KMS-11 (cell line): ENCODE measurements around the gene ABTB2.

Source experiments
- H2AFZ ChIP-seq: fragments of 200-600 bp; sonication (generic); 2 replicates; pipeline ENCODE4 v1.6.1; 2016; ENCODE audit warnings: antibody characterized with exemption, mixed run types, low read depth
- H3K27ac ChIP-seq: fragments of 200-600 bp; sonication (generic); 2 replicates; pipeline ENCODE4 v1.6.1; 2016; ENCODE audit warnings: mild to moderate bottlenecking, mixed run types
- H3K27me3 ChIP-seq: fragments of 200-600 bp; sonication (generic); 2 replicates; pipeline ENCODE4 v1.6.1; 2017; ENCODE audit warnings: mild to moderate bottlenecking, low read depth, mixed run types, moderate library complexity; ENCODE audit not compliant: insufficient read depth
- H3K36me3 ChIP-seq: fragments of 200-600 bp; sonication (generic); 2 replicates; pipeline ENCODE4 v1.6.1; 2017; ENCODE audit warnings: mild to moderate bottlenecking, mixed run types; ENCODE audit not compliant: insufficient read depth
- H3K4me1 ChIP-seq: fragments of 200-600 bp; sonication (generic); 2 replicates; pipeline ENCODE4 v1.6.1; 2016; ENCODE audit warnings: mild to moderate bottlenecking, low read depth, mixed run types; ENCODE audit not compliant: poor library complexity, severe bottlenecking
- H3K4me2 ChIP-seq: fragments of 200-600 bp; sonication (generic); 2 replicates; pipeline ENCODE4 v1.7.0; 2016; ENCODE audit warnings: mild to moderate bottlenecking, mixed run types
- H3K4me3 ChIP-seq: fragments of 200-600 bp; sonication (generic); IDR thresholded peaks from 2 replicates; pipeline ENCODE4 v1.6.1; 2017; ENCODE audit warnings: low read depth, low read length, mixed read lengths; ENCODE audit not compliant: insufficient read depth
- H3K79me2 ChIP-seq: fragments of 200-600 bp; sonication (generic); 2 replicates; pipeline ENCODE4 v1.6.1; 2016; ENCODE audit warnings: low read depth, mixed run types; ENCODE audit not compliant: insufficient read depth
- H3K9ac ChIP-seq: fragments of 200-600 bp; sonication (generic); 2 replicates; pipeline ENCODE4 v1.6.1; 2016; ENCODE audit warnings: mild to moderate bottlenecking, mixed run types
- H4K20me1 ChIP-seq: fragments of 200-600 bp; sonication (generic); 2 replicates; pipeline ENCODE4 v1.6.1; 2016; ENCODE audit warnings: mild to moderate bottlenecking, mixed run types; ENCODE audit not compliant: insufficient read depth
- TF ChIP-seq, protein P1 (sequence below): fragments of 200-600 bp; sonication (generic); conservative IDR thresholded peaks from 2 replicates; pipeline ENCODE4 v1.6.1; 2017; ENCODE audit warnings: low read depth, mild to moderate bottlenecking, antibody characterized with exemption, low read length, moderate library complexity, mixed read lengths

The ABTB2 gene

DNA sequence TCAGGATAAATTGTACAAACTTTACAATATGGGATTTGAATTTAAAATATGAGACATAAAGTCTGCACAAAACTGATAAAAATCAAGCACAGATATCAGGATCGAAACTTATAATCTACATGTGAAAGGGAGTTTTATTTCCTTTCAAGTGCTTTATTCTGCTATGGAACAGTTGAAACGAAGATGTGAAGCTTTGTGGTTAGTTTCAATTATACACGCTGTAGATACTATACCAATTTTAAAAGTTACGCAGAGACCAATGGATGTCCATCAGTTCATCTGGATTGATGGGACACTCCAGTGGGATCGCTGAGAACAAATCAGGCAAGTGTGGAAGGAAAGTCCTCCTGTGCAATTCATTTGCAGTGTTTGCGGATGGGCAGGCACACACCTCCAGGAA lies 46.5 kb upstream of the ABTB2 start:
- Histone ChIP-seq H3K27ac (no peak overlapping the region), H3K4me1 (peaks cover 9% of the 10 kb centered on the region), H3K79me2 (no peaks in the 10 kb centered on the region), H2AFZ (no peak overlapping the region), H3K4me2 (no peak overlapping the region; the same call in 1 of the 2 replicates), H4K20me1 (no peaks in the 10 kb centered on the region), H3K36me3 (no peaks in the 10 kb centered on the region), H3K9ac (no peak overlapping the region), H3K4me3 (no peak overlapping the region), H3K27me3 (no peaks in the 10 kb centered on the region; the same call in 1 of the 2 replicates)
- TF ChIP-seq, protein P1, sequence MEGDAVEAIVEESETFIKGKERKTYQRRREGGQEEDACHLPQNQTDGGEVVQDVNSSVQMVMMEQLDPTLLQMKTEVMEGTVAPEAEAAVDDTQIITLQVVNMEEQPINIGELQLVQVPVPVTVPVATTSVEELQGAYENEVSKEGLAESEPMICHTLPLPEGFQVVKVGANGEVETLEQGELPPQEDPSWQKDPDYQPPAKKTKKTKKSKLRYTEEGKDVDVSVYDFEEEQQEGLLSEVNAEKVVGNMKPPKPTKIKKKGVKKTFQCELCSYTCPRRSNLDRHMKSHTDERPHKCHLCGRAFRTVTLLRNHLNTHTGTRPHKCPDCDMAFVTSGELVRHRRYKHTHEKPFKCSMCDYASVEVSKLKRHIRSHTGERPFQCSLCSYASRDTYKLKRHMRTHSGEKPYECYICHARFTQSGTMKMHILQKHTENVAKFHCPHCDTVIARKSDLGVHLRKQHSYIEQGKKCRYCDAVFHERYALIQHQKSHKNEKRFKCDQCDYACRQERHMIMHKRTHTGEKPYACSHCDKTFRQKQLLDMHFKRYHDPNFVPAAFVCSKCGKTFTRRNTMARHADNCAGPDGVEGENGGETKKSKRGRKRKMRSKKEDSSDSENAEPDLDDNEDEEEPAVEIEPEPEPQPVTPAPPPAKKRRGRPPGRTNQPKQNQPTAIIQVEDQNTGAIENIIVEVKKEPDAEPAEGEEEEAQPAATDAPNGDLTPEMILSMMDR, result no peak

DNA sequence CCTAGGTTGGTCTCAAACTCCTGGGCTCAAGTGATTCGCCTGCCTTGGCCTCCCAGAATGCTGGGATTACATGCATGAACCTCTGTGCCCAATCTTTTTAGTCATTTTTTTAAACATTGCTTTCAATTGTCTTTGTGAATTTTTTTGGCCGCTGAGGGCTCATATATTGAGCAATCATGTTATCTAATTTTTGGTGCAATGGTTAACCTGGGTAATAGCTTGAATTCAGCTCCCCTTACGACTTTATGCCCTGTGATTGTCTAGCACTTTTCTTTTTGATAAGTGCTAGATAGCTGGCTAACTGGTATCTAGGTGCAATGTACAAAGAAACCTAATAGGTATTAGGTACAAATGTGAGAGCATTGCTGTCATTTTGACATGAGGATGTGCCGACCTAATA lies 45.6 kb upstream of the ABTB2 start:
- Histone ChIP-seq H3K4me2 (no peak overlapping the region), H3K27me3 (no peaks in the 10 kb centered on the region; the same call in 1 of the 2 replicates), H3K4me1 (peaks cover 9% of the 10 kb centered on the region), H3K4me3 (no peak overlapping the region), H3K27ac (no peak overlapping the region), H2AFZ (no peak overlapping the region), H3K36me3 (no peaks in the 10 kb centered on the region), H4K20me1 (no peaks in the 10 kb centered on the region), H3K9ac (no peak overlapping the region), H3K79me2 (no peaks in the 10 kb centered on the region)
- TF ChIP-seq, protein P1, result no peak

DNA sequence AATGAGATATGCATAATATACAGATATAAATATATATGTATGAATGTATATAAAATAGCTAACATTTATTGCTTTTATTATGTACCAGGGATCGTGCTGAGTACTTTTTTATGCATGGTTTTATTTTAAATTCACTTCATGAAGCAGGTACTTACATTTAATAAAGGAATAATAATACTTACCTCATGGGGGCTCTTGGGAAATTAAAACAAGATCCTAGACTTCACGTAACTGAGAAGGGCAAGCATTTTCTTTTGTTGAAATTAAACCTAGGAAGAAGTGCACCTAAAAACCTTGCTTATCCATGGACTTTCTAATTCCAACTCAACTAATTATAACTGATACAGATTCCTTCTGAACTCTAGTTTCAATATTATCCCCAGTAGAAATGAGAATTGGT lies 40.0 kb upstream of the ABTB2 start:
- no peaks in the 10 kb centered on the region; the same call in 1 of the 2 replicates for H3K27me3 ChIP-seq
- H3K9ac ChIP-seq, result no peak overlapping the region
- no peaks in the 10 kb centered on the region for H3K4me1 ChIP-seq
- no peak overlapping the region for H2AFZ ChIP-seq
- TF ChIP-seq, protein P1, result no peak
- H4K20me1 ChIP-seq, result no peaks in the 10 kb centered on the region
- no peaks in the 10 kb centered on the region for H3K79me2 ChIP-seq
- H3K4me2 ChIP-seq, result no peak overlapping the region
- H3K4me3 ChIP-seq, result no peak overlapping the region
- H3K36me3 ChIP-seq, result no peaks in the 10 kb centered on the region
- no peak overlapping the region for H3K27ac ChIP-seq

DNA sequence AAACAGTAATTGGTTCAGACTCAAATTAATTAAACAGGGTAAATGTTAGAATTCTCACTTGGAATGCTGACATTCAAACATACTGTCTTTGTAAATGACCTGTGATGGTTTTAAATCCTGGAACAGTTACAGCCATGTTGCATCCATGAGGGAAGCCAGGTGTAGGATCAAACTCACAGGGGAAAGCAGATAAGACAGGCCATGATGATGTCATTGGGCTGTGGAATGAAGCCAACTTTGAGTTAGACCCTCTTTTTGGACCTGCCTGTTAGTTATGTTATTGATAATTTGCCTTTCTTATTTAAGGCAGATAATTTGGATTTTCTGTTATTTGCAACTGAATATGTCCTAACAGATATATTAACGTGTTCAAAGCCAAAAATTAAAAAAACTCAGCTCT lies 39.3 kb upstream of the ABTB2 start:
- no peaks in the 10 kb centered on the region for H3K36me3 ChIP-seq
- no peaks in the 10 kb centered on the region for H4K20me1 ChIP-seq
- H3K27me3 ChIP-seq, result no peaks in the 10 kb centered on the region
- H3K9ac ChIP-seq, result no peak overlapping the region
- no peak overlapping the region for H3K27ac ChIP-seq
- no peak overlapping the region for H3K4me3 ChIP-seq
- no peak overlapping the region for H2AFZ ChIP-seq
- H3K4me2 ChIP-seq, result no peak overlapping the region
- TF ChIP-seq, protein P1, result no peak
- H3K79me2 ChIP-seq, result no peaks in the 10 kb centered on the region
- H3K4me1 ChIP-seq, result no peaks in the 10 kb centered on the region
